Brain pericyte (primary cell): ENCODE data around the gene PLEKHH2.

Source experiments
- DNase-seq: peaks from one replicate; pipeline ENCODE4 v3.0.0-alpha.2; 2012; ENCODE audit warnings: low read depth, low spot score

Gene PLEKHH2

DNA sequence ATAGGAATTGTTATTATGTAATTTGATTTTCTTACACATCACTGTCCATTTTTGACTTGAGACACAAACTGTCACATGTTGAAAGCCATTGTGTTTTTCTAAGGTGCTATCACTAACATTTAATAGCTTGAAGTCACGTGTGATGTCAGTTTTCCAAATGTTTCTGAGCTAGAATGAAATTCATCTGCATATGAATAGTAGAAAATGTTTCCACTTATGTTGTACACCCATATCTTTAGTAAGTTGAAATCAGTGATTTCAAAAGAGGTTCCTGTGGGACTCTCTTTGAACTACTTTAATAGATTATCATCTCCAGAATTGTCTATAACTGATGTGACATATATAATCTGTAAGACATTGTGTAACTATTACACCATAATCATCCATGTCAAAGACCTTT is 173.8 kb downstream of the PLEKHH2 start:
- DNase-seq, result no peak

DNA sequence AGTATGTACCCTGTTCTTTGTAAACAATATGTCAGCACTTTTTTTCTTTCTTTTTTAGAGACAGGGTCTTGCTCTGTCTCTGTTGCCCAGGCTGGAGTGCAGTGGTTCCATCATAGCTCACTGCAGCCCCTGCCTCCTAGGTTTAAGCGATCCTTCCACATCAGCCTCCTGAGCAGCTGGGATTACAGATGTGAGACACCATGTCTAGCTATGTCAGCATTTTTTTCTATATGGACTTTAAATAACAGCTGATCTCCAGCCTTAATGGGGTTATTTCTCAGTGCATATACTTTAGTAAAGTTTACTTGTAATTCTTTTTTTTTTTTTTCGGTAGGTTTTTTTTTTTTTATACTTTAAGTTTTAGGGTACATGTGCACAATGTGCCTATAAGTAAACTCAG is 174.9 kb downstream of the PLEKHH2 start:
- no peak for DNase-seq

DNA sequence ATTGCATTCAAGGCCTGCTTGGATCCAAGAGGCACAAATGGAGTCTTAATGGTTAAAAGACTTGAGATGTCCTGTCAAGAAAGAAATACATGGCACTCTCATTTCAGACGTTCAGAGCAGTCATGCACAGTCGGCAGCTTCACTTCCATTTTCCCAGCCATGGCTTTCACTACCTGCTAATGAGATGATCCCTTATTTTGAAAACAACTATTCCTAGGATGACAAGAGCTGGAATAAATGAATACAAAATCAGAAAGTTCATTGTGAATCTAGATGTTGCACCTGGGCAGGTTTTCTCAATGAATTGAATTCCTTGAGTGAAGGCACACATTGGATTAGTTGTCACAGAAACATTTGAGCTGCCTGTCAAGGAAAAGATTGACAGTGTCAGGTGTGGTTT is 175.9 kb downstream of the PLEKHH2 start:
- no peak for DNase-seq

DNA sequence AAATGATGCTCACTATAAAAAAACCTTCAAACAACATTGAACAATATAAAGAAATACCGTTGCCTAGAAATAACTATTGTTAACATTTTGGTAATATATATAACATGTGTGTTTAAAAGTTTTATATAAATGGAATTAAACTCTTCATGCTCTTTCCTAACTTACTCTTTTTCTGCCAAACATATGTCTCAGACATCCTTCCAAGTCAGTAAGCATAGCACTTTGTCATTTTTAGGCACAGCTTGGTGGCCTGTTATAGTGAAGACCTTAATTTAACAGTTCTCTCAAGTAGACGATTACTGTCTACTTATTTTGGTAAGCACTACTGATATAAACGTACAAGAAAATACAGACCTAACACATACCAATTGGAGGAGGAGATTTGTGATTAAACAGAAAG is 177.7 kb downstream of the PLEKHH2 start:
- no peak for DNase-seq
